Activated CD8-positive, alpha-beta memory T cell treated with anti-CD3 and anti-CD28 coated beads for 1 hour (primary cell): Measurements from ENCODE around the gene LRIT1.
"Not testable (repeated sequence)": the region's sequence is repeated elsewhere in the genome, so short reads cannot be mapped to it uniquely, and the experiment has no call there.

Experiments
- DNase-seq, 2 donors: peaks; one replicate each; pipeline ENCODE4 v3.0.0-alpha.2; 2020; ENCODE audit warnings: low read depth in 1 of 2; ENCODE audit errors: extremely low read depth in 1 of 2

The LRIT1 gene, protein sequence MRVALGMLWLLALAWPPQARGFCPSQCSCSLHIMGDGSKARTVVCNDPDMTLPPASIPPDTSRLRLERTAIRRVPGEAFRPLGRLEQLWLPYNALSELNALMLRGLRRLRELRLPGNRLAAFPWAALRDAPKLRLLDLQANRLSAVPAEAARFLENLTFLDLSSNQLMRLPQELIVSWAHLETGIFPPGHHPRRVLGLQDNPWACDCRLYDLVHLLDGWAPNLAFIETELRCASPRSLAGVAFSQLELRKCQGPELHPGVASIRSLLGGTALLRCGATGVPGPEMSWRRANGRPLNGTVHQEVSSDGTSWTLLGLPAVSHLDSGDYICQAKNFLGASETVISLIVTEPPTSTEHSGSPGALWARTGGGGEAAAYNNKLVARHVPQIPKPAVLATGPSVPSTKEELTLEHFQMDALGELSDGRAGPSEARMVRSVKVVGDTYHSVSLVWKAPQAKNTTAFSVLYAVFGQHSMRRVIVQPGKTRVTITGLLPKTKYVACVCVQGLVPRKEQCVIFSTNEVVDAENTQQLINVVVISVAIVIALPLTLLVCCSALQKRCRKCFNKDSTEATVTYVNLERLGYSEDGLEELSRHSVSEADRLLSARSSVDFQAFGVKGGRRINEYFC

DNA sequence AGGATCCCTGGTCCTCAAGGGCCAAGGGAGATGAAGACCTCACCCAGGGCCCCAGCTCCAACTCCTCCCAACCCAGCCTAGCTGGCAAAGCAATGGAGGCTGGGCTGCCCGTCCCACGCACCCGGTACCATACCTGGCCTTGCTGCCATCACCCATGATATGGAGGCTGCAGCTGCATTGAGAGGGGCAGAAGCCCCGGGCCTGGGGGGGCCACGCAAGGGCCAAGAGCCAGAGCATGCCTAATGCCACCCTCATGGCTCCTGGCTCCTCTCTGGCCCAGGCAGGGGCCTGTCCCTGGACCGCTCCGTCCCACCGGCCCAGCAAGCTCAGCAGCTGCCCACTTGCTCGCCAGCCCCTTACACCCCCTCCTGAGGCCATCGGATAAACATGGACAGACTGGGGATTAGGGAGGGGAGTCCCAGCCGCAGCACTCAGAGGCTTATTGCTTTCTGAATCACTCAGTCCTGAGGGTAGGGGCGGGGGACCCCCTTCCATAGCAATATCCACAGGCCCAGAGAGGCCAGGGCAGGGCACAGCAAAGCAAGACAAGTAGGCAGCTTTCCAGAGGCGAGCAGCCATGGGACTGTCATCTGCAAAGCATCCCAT lies at the start of gene LRIT1:
Gene LRIT1 (minus strand): TSS at position 362 of the 606 bp plus-strand sequence. CDS start 107 bp downstream, at position 255.
- DNase-seq = no peak

DNA sequence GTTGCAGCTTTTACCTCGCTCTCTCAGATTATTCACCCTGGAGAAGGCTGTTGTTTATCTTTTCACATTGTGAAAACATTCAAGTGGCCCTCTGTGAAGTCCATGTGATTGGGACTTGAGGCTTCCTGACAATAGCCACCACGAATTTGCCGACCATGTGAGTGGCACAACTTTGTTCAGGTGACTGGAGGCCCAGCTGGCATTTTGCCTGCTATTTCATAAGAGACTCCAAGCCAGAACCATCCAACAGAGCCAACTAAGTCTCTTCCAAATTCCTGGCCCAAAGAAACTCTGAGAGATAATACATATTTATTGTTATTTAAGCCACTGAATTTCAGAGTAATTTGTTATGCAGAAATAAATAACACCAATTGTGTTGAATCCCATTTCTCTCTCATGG lies 48.9 kb upstream of the LRIT1 start:
- no peak for DNase-seq

DNA sequence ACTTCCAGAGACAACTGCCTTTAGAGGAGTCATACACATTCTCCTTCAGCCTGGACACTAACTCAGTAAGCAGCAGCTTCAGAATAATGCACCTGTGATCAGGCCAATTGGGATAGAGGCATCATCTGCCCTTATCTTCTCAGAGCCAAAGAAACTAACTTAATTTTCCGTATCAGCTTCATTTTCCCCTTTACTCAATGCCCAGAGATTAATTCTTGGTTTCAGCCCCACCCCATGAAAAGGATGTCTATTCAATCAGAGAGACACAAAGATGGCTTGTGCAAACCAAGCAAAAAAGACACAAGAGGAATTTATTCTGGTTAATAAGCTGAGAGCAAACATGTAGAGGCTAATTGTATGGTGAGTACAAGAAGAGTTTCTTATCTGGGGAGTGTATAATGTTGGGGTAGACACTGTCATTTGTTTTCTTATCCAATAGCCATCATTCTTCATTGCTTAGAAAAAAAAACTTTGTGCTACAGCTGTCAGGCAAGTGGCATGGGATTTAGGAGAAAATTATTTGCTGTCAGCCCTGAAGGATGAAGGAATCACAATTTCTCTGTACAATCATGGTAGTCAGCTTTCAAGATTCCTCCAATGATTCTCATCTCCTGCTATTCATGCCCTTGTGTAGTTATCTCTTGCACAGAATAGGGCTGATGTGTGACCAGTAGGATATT lies 48.3 kb upstream of the LRIT1 start:
- DNase-seq = no peak

DNA sequence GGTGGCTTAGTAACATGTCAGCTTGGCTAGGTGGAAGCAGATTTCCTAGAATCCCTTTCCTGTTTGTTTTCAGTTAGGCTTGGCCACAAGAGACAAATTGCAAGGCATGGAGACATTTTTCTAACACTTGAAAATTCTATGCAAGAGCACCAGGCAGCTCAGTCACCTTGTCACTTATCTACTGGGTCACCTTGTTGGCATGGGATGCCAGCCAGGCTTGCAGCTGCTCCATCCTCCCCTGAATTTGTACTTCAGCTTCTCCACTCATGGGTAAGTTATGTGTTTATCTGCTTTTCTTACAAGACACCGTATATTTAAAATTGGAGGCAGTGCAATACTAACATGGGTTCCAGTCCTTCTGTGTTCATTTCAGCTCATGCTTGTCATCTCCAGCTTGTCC lies 46.8 kb upstream of the LRIT1 start:
- no peak for DNase-seq

DNA sequence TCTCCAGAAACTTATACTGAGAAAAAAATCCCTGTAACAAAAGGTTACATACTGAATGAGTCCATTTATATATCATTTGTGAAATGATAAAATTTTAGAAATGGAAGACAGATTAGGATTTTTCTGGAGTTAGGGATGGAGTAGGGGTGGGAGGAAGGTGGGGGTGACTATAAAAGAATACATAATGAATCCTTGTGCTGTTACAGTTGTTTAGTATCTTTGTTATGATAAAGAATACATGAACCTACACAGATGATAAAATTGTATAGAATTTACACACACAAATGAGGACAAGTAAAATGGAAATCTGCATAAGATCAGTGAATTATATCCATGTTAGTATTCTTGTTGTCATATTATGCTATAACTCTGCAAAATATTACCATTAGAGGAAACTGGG lies 45.3 kb upstream of the LRIT1 start:
- DNase-seq = no peak

DNA sequence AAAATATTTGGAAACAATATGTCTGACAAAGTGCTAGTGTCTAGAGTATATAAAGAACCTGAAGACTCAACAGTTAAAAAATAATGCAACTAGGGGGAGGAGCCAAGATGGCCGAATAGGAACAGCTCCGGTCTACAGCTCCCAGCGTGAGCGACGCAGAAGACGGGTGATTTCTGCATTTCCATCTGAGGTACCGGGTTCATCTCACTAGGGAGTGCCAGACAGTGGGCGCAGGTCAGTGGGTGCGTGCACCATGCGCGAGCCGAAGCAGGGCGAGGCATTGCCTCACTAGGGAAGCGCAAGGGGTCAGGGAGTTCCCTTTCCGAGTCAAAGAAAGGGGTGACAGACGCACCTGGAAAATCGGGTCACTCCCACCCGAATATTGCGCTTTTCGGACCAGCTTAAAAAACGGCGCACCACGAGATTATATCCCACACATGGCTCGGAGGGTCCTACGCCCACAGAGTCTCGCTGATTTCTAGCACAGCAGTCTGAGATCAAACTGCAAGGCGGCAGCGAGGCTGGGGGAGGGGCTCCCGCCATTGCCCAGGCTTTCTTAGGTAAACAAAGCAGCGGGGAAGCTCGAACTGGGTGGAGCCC lies 38.6 kb upstream of the LRIT1 start:
- not testable (repeated sequence) for DNase-seq

DNA sequence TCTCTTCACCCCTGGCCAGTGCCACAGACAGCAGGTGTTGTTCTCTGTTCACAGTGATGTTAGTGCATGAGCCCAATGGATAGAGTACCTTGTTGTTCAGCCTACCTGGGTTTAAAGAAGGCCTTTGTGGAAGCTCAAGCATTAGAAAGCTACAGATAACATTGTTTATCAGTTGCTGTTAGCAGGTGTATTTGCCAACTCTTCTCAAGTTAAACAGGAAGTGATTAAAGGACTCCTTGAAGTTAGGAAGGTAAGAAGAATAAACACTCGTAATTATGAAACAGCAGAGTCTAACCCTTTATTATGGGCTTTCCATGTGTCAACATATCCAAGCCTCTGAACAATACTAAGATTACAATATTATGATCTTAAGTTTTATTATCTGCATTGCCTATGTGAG lies 29.4 kb upstream of the LRIT1 start:
- DNase-seq = no peak

DNA sequence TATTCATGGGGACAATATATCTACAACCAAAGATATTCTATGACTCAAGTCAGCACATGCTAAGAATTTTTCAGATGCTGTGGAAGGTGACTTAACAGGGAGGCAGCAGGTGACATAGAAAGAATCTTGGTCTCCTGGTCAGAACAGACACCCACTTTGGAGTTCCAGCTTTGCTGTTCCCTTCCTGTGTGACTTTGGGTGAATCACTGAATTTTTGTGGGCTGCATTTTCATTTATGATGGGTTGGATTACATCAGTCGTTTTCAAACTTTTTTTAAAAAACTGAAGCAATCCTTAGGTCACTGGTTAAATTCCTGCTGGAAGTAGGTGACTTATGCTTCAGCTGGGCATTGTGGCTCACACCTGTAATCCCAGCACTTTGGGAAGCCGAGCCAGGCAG lies 28.4 kb upstream of the LRIT1 start:
- no peak for DNase-seq

DNA sequence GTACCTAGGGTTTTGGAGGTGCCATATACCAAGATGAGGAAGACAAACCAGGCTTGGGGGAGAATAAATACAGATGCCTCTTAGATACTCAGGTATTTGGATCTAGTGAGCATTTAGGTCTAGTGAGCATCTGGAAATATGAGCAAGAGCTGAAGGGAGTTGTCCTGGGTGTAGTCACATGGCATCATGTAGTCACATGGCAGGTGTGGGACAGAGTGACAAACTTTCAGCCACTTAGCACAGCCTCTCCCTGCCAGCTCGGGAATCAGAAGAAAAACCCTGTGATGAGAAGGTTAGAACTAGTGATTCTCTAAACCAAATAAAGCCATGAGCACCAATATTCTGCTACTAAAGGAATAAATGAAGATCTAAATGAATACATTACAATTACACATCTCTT lies 27.8 kb upstream of the LRIT1 start:
- DNase-seq = no peak

DNA sequence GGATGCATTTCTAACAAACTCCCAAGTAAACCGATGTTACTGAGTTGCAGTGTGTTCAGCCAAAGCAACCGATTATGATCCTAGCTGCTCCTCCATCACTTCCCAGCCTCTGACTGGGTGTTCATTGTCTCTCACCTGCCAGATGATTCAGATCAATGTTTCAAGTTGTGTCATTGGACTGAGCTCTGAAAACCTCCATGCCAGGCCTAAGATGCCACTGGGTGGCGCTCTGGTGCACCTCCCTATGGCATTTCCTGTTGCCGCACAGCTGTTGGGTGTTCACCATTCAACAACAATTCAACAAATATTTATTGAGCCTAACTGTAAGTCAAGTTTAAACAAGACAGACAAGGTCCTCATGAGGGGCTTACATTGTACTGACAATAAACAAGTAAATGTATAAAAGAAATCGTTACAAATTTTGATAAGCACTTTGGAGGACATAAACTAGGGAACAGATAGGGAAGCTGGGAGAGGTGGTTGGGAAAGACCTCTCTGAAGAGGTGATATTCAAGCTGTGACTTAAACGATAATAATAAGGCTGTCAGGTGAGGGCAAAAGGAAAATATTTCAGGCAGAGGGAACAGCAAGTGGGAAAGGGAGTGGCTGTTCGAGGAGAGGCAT lies 26.3 kb upstream of the LRIT1 start:
- peak; percentile 6 to 38 for DNase-seq

DNA sequence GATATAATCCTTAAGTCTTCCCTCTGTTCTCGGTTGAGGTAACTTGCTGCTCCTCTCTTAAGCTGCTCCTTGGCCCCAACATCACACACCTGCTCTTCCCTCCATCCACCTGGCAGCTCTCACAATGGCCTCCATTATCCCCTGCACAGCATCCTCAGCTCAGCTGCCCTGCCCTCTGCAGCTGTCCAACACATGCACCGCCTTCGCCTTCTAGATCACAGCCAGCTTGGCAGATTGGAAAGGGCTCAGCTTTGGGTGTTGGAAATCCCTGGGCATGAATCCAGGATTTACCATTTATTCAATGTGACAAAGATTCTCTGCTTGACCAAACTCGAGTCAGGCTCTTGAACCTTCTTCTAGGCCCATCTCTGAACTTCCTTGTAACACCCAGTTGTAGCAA lies 24.1 kb upstream of the LRIT1 start:
- no peak for DNase-seq

DNA sequence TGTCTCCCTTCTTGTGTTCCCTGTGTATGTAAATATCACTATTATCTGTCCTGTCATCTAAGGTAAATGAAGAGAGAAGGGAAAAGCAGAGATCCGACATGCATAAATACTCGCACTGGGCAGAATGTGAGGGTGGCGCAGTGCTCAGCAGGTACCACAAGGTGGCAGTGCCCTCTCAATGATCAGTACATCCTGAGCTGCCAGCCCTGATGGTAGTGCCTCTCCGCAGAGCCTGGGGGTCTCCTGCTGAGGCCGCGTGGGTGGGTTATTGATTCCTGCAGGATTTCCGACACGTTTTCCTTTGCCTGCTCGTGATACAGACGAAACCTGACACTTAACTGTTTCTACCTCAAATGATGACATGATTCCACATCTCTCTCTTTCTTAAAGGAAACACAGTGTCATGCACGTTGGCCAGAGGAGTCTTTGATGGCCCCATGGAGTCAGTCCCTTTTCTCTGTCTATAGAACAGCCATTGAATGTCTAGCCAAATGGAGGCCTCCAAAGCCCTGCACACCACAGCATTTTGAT lies 23.3 kb upstream of the LRIT1 start:
- peak; percentile 42 to 51 for DNase-seq

DNA sequence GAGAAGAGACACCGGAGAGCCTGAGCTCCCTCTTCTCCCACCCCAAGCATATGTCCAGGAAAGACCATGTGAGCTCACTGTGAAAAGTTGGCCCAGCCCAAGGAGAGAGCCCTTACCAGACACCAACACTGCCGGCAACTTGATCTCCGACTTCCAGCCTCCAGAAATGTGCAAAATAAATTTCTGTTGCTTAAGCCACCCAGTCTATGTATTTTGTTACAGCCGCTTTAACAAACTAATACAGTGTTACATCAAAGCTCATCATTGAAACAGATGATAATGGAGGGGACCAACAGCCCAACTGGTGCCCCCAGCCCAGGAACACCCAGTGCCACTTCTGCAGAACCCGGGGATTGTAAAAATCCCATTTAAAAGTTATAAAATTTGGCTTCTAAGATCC lies 22.4 kb upstream of the LRIT1 start:
- DNase-seq = no peak

DNA sequence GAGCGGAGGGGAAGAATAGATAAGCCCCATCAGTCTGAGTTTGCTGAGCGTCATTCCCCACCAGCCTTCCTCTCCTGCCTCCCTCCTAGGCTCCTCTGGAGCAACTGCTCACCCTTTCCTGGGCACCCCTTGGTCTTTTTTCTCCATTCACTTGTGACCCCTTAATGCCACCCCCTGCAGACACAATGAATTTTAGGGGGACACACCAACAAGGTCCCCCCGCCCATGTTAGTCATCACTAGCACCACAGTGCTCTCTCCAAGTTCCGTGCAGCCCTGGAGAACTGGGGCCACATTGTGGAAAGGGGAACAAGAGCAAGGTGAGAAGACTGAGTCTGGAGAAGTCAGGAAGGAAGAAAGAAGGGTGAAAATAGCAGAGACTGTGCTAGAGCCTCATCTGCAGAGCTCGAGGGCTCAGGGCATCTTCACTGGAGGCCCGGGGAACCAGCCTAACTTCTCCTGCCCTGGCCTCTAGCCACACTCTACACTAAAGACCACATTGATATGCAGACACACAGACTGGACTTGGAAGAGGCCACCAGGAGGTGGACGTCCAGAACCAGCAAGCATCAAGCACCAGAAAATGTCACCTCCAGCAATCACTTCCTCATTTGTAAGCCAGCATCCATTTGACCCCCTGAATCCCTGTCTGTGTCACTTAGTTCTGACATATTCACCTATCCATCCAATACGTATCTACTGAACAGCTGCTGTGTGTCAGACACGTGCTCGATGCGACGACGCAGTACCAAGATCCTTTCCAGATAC lies 21.0 kb upstream of the LRIT1 start:
- no peak for DNase-seq

DNA sequence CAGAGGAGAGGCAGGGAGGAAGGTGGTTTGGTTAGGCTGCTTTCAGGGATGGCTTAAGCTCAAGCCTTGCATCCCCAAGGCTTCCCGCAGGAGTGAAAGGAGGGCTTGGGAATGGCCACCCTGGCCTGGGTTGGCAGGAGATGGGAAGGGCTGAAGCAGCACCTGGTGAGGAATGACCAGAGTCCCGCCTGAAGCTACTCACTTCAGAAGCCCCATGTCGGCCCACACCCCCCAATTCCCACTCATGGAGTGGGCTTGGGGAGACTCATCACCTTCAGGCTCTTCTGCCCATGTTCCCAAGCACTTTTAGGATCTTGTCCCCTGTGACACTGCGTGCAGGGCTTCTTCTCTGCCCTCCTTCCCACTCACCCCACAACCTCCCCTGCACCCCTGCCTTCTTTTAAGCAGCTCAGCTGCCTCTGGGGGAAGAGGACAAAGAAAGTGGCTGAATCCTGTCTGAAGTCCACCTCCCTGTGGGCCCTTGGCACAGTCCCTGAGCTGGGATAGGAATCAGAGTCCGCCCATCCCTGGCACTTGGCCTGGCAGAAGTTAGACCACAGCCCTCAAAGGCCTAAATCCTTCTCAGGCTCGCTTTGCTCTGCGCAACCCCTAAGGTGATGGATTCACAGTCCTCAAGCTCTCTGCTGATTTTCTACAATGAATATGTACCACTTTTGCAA lies 20.0 kb upstream of the LRIT1 start:
- no peak for DNase-seq

DNA sequence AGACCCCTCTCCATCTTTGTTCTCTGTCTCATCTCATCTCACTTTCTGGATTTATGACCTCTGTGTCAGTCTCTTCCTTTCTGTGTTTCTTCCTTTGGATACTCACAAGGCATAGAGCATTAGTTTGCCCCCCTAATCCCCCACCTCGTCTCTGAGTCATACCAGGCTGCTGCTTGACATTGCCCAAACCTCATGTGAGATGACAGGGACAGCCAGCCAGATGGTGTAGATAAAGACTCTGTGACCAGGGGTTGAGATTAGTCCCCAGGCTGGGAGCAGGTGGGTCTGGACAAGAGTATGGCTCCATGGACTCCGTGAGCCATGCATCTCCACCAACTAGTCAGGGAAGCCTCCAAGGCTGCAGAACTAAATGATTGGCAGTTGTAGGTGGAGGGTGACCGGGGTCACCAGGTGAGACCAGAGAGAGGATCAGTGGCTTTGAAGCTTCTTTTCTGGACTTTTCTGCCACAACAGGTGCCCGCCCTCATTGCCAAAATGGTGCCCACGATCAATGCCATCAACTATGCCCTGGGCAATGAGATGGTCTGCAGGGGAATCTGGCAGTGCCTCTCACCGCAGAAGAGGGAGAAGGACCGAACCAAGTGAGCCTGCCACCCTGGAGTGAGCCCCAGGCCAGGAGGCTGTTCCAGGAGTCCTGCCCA lies 16.8 kb upstream of the LRIT1 start:
- no peak for DNase-seq

DNA sequence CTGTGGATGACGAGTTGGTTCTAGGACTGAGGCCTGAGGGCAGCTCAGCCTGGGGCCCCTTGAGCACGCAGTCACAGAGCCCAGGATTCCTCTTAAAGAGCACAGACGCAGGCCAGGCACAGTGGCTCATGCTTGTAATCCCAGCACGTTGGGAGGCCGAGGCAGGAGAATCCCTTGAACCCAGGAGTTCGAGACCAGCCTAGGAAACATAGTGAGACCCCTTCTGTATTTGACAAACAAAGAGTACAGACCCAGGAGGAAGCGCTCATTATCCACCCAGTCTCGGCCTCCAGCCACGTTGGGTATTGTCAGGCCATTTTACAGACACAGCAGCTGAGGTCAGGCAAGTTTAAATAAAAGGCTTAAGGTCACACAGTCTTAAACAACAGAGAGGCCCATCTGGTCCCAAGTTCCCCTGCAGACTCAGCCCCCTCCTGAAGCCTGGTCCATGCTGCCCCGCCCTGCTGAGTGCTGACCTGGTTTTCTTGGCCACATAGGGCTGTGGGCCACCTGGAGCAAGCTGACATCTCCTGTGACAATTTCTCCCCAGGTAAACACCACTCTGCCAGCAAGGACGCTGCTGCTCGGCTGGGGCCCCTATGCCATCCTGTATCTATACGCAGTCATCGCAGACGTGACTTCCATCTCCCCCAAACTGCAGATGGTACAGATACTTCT lies 16.1 kb upstream of the LRIT1 start:
- DNase-seq = no peak
